ENCODE results near the gene SP6.

DNA sequence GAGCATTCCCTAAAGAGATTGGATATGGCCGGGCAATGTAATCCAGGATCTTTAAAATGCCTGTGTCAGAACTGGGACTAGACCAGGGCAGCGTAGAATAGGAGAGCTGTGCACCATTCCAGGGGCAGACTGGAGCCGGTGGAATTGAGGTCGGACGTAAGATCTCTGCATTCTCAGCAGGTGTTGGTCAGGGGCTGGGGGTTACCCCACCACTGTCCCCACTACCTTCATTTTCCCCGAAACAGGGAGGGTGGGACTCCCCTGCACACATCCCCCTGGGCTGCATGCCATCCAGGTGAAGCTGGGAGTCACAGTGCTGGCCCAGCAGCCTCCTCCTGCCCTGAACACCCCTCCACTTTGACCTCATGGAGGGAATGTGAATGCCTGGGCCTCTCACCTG lies 47.2 kb downstream of the SP6 start:
- TF ChIP-seq, protein P1, sequence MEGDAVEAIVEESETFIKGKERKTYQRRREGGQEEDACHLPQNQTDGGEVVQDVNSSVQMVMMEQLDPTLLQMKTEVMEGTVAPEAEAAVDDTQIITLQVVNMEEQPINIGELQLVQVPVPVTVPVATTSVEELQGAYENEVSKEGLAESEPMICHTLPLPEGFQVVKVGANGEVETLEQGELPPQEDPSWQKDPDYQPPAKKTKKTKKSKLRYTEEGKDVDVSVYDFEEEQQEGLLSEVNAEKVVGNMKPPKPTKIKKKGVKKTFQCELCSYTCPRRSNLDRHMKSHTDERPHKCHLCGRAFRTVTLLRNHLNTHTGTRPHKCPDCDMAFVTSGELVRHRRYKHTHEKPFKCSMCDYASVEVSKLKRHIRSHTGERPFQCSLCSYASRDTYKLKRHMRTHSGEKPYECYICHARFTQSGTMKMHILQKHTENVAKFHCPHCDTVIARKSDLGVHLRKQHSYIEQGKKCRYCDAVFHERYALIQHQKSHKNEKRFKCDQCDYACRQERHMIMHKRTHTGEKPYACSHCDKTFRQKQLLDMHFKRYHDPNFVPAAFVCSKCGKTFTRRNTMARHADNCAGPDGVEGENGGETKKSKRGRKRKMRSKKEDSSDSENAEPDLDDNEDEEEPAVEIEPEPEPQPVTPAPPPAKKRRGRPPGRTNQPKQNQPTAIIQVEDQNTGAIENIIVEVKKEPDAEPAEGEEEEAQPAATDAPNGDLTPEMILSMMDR (IDR thresholded peaks at IDR 0.05; ENCODE audit: borderline replicate concordance, extremely low read depth, low read length, poor library complexity, severe bottlenecking) = no peak
- no peak for TF ChIP-seq EZH2 (IDR thresholded peaks at IDR 0.05; ENCODE audit: borderline replicate concordance, low read depth, low read length, severe bottlenecking)
